HepG2 (cell line): ENCODE measurements around the gene IQCH.

Source experiments
- ADNP ChIP-seq: sonication (generic); formaldehyde crosslinking; IDR thresholded peaks from 2 replicates; pipeline ENCODE4 v1.4.0; 2020; ENCODE audit warnings: missing genetic modification reagents
- CTCF ChIP-seq: sonication (generic); formaldehyde crosslinking; IDR thresholded peaks from 2 replicates; pipeline ENCODE4 v1.5.0; 2020; ENCODE audit warnings: mild to moderate bottlenecking, missing genetic modification reagents, moderate library complexity
- FOXA1 ChIP-seq, 2 experiments: fragments of 450-650 bp in 1 of 2; sonication (generic) in 1 of 2; formaldehyde crosslinking in 1 of 2; IDR thresholded peaks; 2 replicates each; pipeline versions ENCODE4 v1.4.0 to v1.6.1; 2016 to 2020; ENCODE audit warnings: missing genetic modification reagents in 1 of 2
- GTF2F1 ChIP-seq: fragments of 150-350 bp; IDR thresholded peaks from 2 replicates; pipeline ENCODE4 v1.6.1; 2014; ENCODE audit warnings: low read length
- JUN ChIP-seq: sonication (generic); formaldehyde crosslinking; IDR thresholded peaks from 2 replicates; pipeline ENCODE4 v1.4.0; 2020; ENCODE audit warnings: mild to moderate bottlenecking, missing genetic modification reagents
- KLF9 ChIP-seq: IDR thresholded peaks from 2 replicates; pipeline ENCODE4 v1.6.1; 2016; ENCODE audit warnings: low read depth
- MAFK ChIP-seq, 2 experiments: IDR thresholded peaks in 1 of 2; conservative IDR thresholded peaks in 1 of 2; 2 replicates each; pipeline ENCODE4 v1.6.1; 2011; ENCODE audit warnings: improper control_type of control experiment in 2 of 2, low read length in 2 of 2
- POGZ ChIP-seq: sonication (generic); formaldehyde crosslinking; IDR thresholded peaks from 2 replicates; pipeline ENCODE4 v1.4.0; 2020; ENCODE audit warnings: mild to moderate bottlenecking, missing genetic modification reagents
- POLR2AphosphoS5 ChIP-seq: IDR thresholded peaks from 2 replicates; pipeline ENCODE4 v1.6.1; 2012; ENCODE audit warnings: low read depth, low read length
- REST ChIP-seq, 2 experiments: IDR thresholded peaks; 2 replicates each; pipeline ENCODE4 v1.6.1; 2011 to 2012; ENCODE audit warnings: low read length in 2 of 2, borderline replicate concordance in 1 of 2, low read depth in 1 of 2, mild to moderate bottlenecking in 1 of 2, moderate library complexity in 1 of 2
- SUZ12 ChIP-seq: fragments of 150-350 bp; IDR thresholded peaks from 2 replicates; pipeline ENCODE4 v1.6.1; 2014; ENCODE audit warnings: low read depth, low read length
- YY1 ChIP-seq: IDR thresholded peaks from 2 replicates; pipeline ENCODE4 v1.6.1; 2011; ENCODE audit warnings: low read length, low read depth, moderate library complexity, mild to moderate bottlenecking; ENCODE audit not compliant: insufficient read depth, insufficient replicate concordance
- ZNF749 ChIP-seq: sonication (generic); formaldehyde crosslinking; IDR thresholded peaks from 2 replicates; pipeline ENCODE4 v1.8.0; 2022; ENCODE audit warnings: mild to moderate bottlenecking, missing genetic modification reagents, moderate library complexity, borderline replicate concordance
- ZSCAN9 ChIP-seq: IDR thresholded peaks from 2 replicates; pipeline ENCODE4 v1.6.1; 2016; ENCODE audit warnings: borderline replicate concordance

GRCh38 chr15:67512933-67513714 lies 258.5 kb downstream of the IQCH start:
- TF ChIP-seq MAFK (conservative IDR thresholded peaks at IDR 0.05 in 1 of 2, IDR thresholded peaks at IDR 0.05 in 1 of 2; ENCODE audit: low read length in 2 of 2) = no peak
- no peak for TF ChIP-seq REST (IDR thresholded peaks at IDR 0.05; ENCODE audit: borderline replicate concordance in 1 of 2, low read depth in 1 of 2, low read length in 2 of 2)
- no peak for TF ChIP-seq ZSCAN9
- no peak for TF ChIP-seq ADNP
- no peak for TF ChIP-seq CTCF (CRISPR knock-in tag)
- TF ChIP-seq JUN (CRISPR knock-in tag) = no peak
- no peak for TF ChIP-seq ZNF749 (CRISPR knock-in tag)
- no peak for TF ChIP-seq POGZ (CRISPR knock-in tag)
- TF ChIP-seq GTF2F1 = no peak
- no peak for TF ChIP-seq YY1
- no peak for TF ChIP-seq SUZ12
- no peak for TF ChIP-seq KLF9 (CRISPR knock-in tag)
- no peak for TF ChIP-seq POLR2AphosphoS5
- TF ChIP-seq FOXA1 (IDR thresholded peaks at IDR 0.05) = no peak
- TF ChIP-seq FOXA1 (CRISPR knock-in tag; IDR thresholded peaks at IDR 0.05) = no peak
